Measurements from ENCODE around the gene PPP2R2C. TPM values are rescaled to one million over a fixed set of nuclear protein-coding genes. Genes with fewer than 3 reads are reported as not detected.
A peak's percentile ranks its signal among the peaks of the same experiment; 100 is the strongest.

The PPP2R2C gene
- total RNA-seq, 3 donors from 2014 or later, result 0.16 to 0.66 (median 0.44) TPM

GRCh38 chr4:6409381-6409780 lies 63.0 kb downstream of the PPP2R2C start:
- no peak for DNase-seq (ENCODE audit: low spot score in 2 of 2)
- Histone ChIP-seq H3K27me3 (peaks cover 0 to 14% of the 10 kb centered on the region in 2 donors), H3K36me3 (no peaks in the 10 kb centered on the region), H3K4me1 (no peaks in the 10 kb centered on the region), H3K27ac (no peak overlapping the region), H3K4me3 (no peak overlapping the region), H3K9me3 (no peaks in the 10 kb centered on the region)
- TF ChIP-seq POLR2AphosphoS5 (IDR thresholded peaks at IDR 0.05) (no peak), POLR2A (IDR thresholded peaks at IDR 0.05) (no peak), CTCF (IDR thresholded peaks at IDR 0.05) (no peak)
- intact Hi-C loops (cut with DNase I; ENCODE audit: low total_unique reads), result no loop called here

- DNase-seq (ENCODE audit: low spot score in 2 of 2), result no peak
- Histone ChIP-seq H3K4me3 (no peak overlapping the region), H3K27ac (no peak overlapping the region), H3K36me3 (no peaks in the 10 kb centered on the region), H3K9me3 (no peaks in the 10 kb centered on the region), H3K4me1 (no peaks in the 10 kb centered on the region), H3K27me3 (peaks cover 0 to 21% of the 10 kb centered on the region in 2 donors)
- intact Hi-C loops (cut with DNase I; ENCODE audit: low total_unique reads), result no loop called here
- no peak for TF ChIP-seq POLR2AphosphoS5 (IDR thresholded peaks at IDR 0.05)
- no peak for TF ChIP-seq POLR2A (IDR thresholded peaks at IDR 0.05)
- TF ChIP-seq CTCF (IDR thresholded peaks at IDR 0.05), result no peak
These were observed 64.2 kb downstream of the PPP2R2C start for GRCh38 chr4:6408263-6408662.

GRCh38 chr4:6405397-6405706 lies 67.1 kb downstream of the PPP2R2C start:
- intact Hi-C loops (cut with DNase I; ENCODE audit: low total_unique reads), result no loop called here
- no peak for TF ChIP-seq POLR2A (IDR thresholded peaks at IDR 0.05)
- no peak for TF ChIP-seq POLR2AphosphoS5 (IDR thresholded peaks at IDR 0.05)
- no peak for TF ChIP-seq CTCF (IDR thresholded peaks at IDR 0.05)
- no peak for DNase-seq (ENCODE audit: low spot score in 2 of 2)
- Histone ChIP-seq H3K27ac (no peak overlapping the region), H3K36me3 (no peaks in the 10 kb centered on the region), H3K27me3 (peaks cover 0 to 45% of the 10 kb centered on the region in 2 donors), H3K9me3 (no peaks in the 10 kb centered on the region), H3K4me3 (no peak overlapping the region), H3K4me1 (no peaks in the 10 kb centered on the region)

GRCh38 chr4:6404611-6405396 lies 67.6 kb downstream of the PPP2R2C start:
- no peaks in the 10 kb centered on the region for H3K9me3 ChIP-seq
- H3K4me3 ChIP-seq, result no peak overlapping the region
- TF ChIP-seq POLR2AphosphoS5 (IDR thresholded peaks at IDR 0.05), result no peak
- no peak for TF ChIP-seq POLR2A (IDR thresholded peaks at IDR 0.05)
- no peak for TF ChIP-seq CTCF (IDR thresholded peaks at IDR 0.05)
- no peaks in the 10 kb centered on the region for H3K36me3 ChIP-seq
- peaks cover 0 to 45% of the 10 kb centered on the region in 2 donors for H3K27me3 ChIP-seq
- intact Hi-C loops (cut with DNase I; ENCODE audit: low total_unique reads), result no loop called here
- H3K4me1 ChIP-seq, result no peaks in the 10 kb centered on the region
- no peak overlapping the region for H3K27ac ChIP-seq
- DNase-seq (ENCODE audit: low spot score in 2 of 2), result no peak

- TF ChIP-seq POLR2A (IDR thresholded peaks at IDR 0.05), result no peak
- no peak for TF ChIP-seq POLR2AphosphoS5 (IDR thresholded peaks at IDR 0.05)
- TF ChIP-seq CTCF (IDR thresholded peaks at IDR 0.05), result no peak
- intact Hi-C loops (cut with DNase I; ENCODE audit: low total_unique reads), result no loop called here
- peaks cover 0 to 45% of the 10 kb centered on the region in 2 donors for H3K27me3 ChIP-seq
These were observed 69.1 kb downstream of the PPP2R2C start for GRCh38 chr4:6403400-6403685.

More at GRCh38 chr4:6403400-6403685, 69.1 kb downstream of the PPP2R2C start:
- H3K27ac ChIP-seq, result no peak overlapping the region
- no peaks in the 10 kb centered on the region for H3K36me3 ChIP-seq
- no peak for DNase-seq (ENCODE audit: low spot score in 2 of 2)
- no peaks in the 10 kb centered on the region for H3K4me1 ChIP-seq
- no peaks in the 10 kb centered on the region for H3K9me3 ChIP-seq
- peak overlapping the region in 1 of 3 donors; percentile 4 for H3K4me3 ChIP-seq
